DMS 273 treated with DMSO at 0.1 percent for 48 hours (cell line): ENCODE results near the gene GABRA5.
"Not testable (repeated sequence)": the region's sequence is repeated elsewhere in the genome, so short reads cannot be mapped to it uniquely, and the experiment has no call there.

Experiments
- DNase-seq: peaks from one replicate; lab custom pipeline; 2025; lab: John Stamatoyannopoulos, UW

The GABRA5 gene

DNA sequence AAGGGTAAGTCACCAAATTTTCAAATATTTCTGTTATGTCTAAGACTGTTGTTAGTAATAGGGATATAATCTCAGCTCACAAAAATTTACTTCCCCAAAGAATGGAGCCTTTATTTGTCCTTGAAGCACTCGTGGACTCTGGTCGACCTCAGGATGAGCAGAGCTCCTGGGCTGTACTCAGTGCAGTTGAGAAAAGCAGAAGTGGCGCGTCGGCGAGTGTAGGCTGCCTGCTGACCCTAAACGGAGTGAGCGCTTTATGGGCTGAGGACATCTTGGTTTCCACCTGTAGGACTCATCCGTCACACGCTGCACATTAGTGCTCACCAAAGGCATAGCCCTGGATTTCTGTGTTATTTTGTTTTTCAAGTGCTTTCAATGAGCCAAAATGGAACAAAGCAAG is 11.0 kb downstream of the GABRA5 start:
- DNase-seq: no peak

DNA sequence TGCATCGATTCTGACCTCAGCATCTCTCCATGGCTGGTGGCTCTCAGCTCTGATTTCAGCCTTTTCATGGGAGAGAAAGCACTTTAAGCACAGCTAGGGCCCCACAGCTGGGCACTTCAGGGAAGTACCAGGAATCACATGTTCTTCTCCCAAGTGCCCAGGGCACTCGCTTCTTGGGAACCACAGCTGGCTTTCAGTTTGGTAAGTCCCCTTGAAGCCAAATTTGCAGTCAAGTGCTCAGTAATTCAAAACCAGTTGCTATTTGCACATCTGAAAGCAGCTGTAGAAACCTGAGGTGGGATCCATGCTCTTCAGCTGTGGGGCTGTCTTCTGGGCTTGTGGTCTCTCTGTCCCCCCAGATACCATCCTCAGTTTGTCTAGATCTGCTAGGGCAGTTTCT is 12.8 kb downstream of the GABRA5 start:
- no peak for DNase-seq

DNA sequence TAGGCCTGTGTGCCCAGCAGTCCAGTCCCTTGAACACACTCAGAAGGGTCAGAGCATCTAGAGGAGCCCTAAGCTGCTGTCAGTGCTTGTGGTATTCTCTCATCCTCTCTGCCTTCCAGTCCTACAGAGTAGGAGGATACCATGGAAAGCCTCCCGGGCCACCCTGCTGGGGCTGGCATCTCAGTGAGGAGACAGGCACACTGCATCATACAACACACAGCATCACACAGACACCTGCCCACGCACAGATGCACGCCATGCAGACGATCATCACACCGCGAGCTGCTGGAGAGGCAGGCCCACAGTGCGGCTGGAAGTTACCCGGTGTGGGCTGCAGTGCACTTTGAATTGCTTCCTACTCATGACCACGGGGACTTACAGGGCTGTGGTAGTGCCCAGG is 15.2 kb downstream of the GABRA5 start:
- DNase-seq: no peak

DNA sequence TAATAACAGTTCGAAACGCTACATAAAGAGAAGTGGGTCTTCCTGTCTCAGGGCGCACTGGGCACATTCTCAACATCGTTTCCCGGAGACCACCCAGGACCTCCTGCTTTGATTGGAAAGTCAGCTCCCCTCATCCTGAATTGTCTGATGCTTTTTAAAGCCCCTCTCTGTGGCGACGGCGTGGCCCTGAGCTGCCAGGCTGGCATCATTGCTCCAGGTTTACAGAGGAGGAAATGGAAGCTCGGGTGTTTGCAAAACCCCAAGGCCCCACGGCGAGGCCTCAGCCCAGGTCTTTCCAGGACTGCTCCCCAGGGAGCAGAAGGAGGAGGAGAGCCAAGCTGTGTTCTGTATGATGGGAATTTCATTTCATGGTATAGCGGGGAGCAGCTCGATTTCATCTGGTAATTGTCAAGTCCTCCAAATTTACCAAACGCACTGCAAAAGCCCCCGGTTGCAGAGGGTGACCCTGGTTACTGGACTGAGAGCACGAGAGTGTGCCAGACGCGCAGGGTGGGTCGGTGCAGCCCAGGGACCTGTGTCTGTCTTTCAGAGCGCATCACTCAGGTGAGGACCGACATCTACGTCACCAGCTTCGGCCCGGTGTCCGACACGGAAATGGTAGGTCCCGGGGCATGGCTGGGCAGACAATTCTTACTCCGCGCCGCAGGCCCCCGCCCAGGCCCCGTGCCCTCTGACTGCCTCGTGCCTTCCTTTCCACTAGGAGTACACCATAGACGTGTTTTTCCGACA is 15.9 kb downstream of the GABRA5 start:
- DNase-seq: no peak

DNA sequence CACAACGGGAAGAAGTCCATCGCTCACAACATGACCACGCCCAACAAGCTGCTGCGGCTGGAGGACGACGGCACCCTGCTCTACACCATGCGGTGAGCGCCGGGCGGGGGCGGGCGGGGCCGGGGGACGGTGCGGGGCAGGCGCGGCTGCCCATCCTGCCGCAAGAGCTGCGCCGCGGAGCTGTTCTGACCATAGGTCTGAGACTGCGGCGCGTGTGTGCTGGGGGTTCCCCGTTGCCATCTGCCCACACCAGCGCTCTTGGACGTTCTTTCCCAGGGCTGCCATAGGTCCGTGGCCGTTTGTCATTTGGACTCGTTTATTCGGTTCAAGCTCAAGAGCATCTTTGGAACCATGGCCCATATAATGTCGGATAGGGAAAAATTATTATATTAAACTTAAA is 16.6 kb downstream of the GABRA5 start:
- no peak for DNase-seq

DNA sequence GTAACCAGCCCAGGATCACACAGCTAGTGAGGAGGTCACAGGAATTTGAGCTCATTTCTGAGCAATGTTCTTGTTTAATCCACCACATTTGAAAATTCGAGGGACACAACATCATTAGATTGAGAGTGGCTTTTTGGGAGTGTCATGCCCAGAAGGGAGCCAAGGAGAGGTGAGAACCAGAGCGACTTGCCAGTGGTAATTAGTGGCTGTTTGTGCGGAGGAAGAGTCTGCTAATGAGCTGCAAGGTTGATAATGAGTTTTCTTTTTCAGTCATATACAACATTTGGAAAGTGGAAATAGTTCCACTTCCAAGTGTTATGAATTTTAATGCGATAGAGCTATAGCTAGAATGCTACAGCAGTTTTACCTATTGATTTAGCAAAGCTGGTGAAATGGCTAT is 19.7 kb downstream of the GABRA5 start:
- no peak for DNase-seq

GRCh38 chr15:26887926-26888666 is 21.2 kb downstream of the GABRA5 start:
- no peak for DNase-seq

- DNase-seq: no peak
These were observed 21.9 kb downstream of the GABRA5 start for GRCh38 chr15:26888761-26889160.

GRCh38 chr15:26889298-26889898 is 22.5 kb downstream of the GABRA5 start:
- DNase-seq: peak; percentile 10

GRCh38 chr15:26890451-26890850 is 23.6 kb downstream of the GABRA5 start:
- no peak for DNase-seq

- DNase-seq: no peak
These were observed 24.1 kb downstream of the GABRA5 start for GRCh38 chr15:26890988-26891387.

GRCh38 chr15:26891448-26892181 is 24.8 kb downstream of the GABRA5 start:
- DNase-seq: no peak

GRCh38 chr15:26892182-26892518 is 25.3 kb downstream of the GABRA5 start:
- DNase-seq: no peak

DNA sequence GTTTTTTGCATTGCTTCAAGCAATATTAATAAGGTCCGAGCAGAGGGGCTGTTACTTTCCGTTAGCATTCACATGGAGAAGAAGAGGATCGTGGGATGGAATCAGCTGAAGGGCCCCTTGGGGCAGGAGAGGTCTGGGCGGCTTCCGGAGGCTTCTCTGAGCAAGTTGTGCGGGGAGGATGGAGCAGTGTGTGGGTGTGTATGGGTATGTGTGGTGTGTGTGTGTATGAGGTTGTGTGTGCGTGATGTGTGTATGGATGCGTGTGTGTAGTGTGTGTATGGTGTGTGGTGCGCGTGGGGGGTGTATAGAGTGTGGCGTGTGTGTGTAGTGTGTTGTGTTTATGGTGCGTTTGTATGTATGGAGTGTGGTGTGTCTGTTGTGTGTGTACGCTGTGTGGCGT is 25.8 kb downstream of the GABRA5 start:
- no peak for DNase-seq

- no peak for DNase-seq
These were observed 26.6 kb downstream of the GABRA5 start for GRCh38 chr15:26893351-26894065.

GRCh38 chr15:26894181-26894580 is 27.3 kb downstream of the GABRA5 start:
- DNase-seq: no peak

- not testable (repeated sequence) for DNase-seq
These were observed 28.5 kb downstream of the GABRA5 start for GRCh38 chr15:26895346-26895745.

GRCh38 chr15:26899658-26900057 is 32.8 kb downstream of the GABRA5 start:
- DNase-seq: no peak

DNA sequence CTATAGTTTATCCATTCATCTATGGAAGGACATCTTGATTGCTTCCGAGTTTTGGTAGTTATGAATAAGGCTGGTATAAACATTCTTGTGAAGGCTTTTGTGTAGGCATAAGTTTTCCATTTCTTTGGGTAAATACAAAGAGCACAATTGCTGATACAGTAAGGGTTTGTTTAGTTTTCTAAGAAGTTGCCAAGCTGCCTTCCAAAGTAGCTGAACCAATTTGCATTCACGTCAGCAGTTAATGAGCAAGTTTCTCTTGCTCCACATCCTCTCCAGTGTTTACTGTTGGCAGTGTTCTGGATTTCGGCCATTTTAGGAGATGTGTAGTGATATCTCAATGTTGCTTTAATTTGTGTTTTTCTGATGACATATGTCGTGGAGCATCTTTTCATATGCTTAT is 34.2 kb downstream of the GABRA5 start:
- DNase-seq: no peak

DNA sequence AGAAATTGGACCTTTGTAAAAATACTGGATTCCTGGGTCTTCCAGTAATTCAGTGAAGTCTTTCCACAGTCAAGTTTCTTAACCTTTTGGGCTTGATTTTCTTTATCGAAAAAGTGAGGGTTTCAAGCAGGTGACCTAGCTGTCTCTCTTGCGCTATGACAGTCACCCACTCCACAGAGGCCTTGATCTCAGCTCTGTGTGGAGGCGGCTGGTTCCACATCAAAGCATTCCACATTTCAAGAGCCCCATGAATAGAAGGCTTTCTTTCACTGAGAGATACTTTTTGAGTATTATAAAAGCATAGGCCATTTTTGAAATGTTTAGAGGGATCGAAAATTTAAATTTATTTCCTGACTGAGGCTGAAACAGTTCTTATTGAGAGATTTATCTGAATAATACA is 43.9 kb downstream of the GABRA5 start:
- no peak for DNase-seq

DNA sequence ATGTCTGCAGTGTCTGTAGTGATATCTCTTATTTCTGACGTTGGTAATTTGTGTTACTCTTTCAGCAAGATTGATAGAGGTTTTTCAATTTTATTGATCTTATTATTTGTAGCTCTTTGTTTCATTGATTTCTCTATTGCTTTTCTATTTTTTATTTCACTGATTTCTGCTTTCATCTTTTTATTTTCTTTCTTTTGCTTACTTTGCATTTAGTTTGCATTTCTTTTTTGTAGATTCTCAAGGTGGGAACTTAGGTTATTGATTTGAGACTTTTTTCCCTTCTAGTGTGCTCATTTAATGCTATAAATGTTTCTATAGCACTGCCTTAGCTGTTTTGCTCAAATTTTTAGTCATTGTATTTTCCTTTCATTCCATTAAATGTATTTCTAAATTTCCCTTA is 54.6 kb downstream of the GABRA5 start:
- no peak for DNase-seq

DNA sequence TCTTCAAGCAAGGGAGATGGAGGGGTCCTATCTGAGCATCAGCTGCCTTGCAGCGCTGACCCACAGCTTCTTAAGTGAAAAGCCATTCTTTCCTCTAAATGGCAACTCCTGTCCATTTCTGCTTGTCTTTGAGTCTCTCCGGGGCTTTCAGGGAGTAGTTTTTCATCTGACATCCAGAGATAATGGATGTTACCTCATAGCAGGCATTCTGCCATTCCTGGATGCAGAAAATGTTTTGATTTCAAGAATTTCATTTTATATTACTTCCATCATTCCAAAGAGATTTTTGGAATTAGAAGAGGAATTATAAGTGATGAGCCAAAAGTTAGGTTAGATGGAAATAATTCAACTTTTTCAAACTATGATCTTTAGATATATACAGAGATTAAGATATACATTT is 59.2 kb downstream of the GABRA5 start:
- no peak for DNase-seq
